Measurements from ENCODE around the gene EID1.
"Not testable (repeated sequence)": the region's sequence is repeated elsewhere in the genome, so short reads cannot be mapped to it uniquely, and the experiment has no call there.

EID1 gene

GRCh38 chr15:48909313-48909712, 31.4 kb downstream of the EID1 start:
- H3K4me1 ChIP-seq (ENCODE audit: control insufficient read depth, insufficient read depth, low read length); H3K9me3 ChIP-seq (ENCODE audit: control insufficient read depth, insufficient read depth, low read depth, low read length); H3K4me3 ChIP-seq (ENCODE audit: low read depth, low read length); POLR2A ChIA-PET; H3K27ac ChIP-seq (ENCODE audit: extremely low read depth, low read depth, low read length); H3K36me3 ChIP-seq (ENCODE audit: control insufficient read depth in 2 of 2, insufficient read depth in 1 of 2, low read length in 2 of 2); CTCF ChIA-PET: not testable (repeated sequence)

DNA sequence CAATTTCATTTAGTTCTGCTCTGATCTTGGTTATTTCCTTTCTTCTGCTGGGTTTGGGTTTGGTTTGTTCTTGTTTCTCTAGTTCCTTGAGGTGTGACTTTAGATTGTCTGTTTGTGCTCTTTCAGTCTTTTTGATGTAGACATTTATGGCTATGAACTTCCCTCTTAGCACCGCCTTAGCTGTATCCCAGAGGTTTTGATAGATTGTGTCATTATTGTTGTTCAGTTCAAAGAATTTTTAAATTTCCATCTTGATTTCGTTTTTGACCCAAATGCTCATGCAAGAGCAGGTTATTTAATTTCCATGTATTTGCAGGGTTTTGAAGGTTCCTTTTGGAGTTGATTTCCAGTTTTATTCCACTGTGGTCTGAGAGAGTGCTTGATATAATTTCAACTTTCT, 32.6 kb downstream of the EID1 start:
- H3K27ac ChIP-seq (ENCODE audit: extremely low read depth, low read depth, low read length); CTCF ChIA-PET; H3K9me3 ChIP-seq (ENCODE audit: control insufficient read depth, insufficient read depth, low read depth, low read length); POLR2A ChIA-PET; H3K4me1 ChIP-seq (ENCODE audit: control insufficient read depth, insufficient read depth, low read length); H3K4me3 ChIP-seq (ENCODE audit: low read depth, low read length); H3K36me3 ChIP-seq (ENCODE audit: control insufficient read depth in 2 of 2, insufficient read depth in 1 of 2, low read length in 2 of 2): not testable (repeated sequence)

DNA sequence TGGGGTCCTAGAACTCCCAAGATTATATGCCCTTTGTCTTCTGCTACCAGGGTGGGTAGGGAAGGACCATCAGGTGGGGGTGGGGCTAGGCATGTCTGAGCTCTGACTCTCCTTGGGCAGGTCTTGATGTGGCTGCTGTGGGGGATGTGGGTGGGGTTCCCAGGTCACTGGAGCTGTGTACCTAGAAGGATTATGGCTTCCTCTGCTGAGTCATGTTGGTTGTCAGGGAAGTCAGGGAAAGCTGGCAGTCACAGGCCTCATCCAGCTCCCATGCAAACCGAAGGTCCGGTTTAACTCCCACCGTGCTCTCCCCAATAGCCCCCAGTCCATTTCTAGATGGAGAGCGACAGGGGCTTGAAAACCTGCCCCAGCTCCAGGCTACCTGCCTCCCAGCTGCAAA, 35.2 kb downstream of the EID1 start:
- TF ChIP-seq ZNF423 (tag by site-specific recombination; IDR thresholded peaks at IDR 0.05) = no peak
- no peak for TF ChIP-seq ZNF146 (tag by site-specific recombination; IDR thresholded peaks at IDR 0.05)
- no peak for TF ChIP-seq ZNF24 (tag by site-specific recombination; IDR thresholded peaks at IDR 0.05)
- no peak for TF ChIP-seq ZIC2 (tag by site-specific recombination; IDR thresholded peaks at IDR 0.05)
- no peak for TF ChIP-seq ZNF221 (tag by site-specific recombination; IDR thresholded peaks at IDR 0.05; ENCODE audit: borderline replicate concordance)
- TF ChIP-seq ZNF830 (tag by site-specific recombination; IDR thresholded peaks at IDR 0.05; ENCODE audit: low read depth) = no peak

DNA sequence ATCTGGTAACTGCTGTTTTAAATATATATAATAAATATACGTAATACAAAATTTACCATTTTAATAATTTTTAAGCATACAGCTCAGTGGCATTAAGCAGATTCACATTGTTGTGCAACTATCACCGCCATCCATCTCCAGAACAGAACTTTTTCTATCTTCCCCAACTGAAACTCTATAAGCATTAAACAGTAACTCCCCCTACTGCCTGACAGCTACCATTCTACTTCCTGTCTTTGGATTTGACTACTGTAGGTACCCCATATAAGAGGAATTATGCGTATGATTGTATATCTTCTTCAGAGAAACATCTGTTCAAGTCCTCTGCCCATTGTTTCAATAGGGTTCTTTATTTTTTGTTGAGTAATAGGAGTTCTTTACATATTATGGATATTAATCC, 36.8 kb downstream of the EID1 start:
- CTCF ChIA-PET = interaction anchor here (0.6 to 1.2 kb wide), 2 partner anchors 12 to 231 kb away, joined by 3 read pairs; no protein-coding TSS in a partner anchor

More for the DNA sequence above, 35.2 kb downstream of the EID1 start:
- CTCF ChIA-PET = no interaction called here
- Histone ChIP-seq H3K4me1 (ENCODE audit: control insufficient read depth, insufficient read depth, low read length) (no peaks in the 10 kb centered on the region), H3K4me3 (ENCODE audit: low read depth, low read length) (no peak overlapping the region), H3K36me3 (ENCODE audit: control insufficient read depth in 2 of 2, insufficient read depth in 1 of 2, low read length in 2 of 2) (no peaks in the 10 kb centered on the region), H3K27ac (ENCODE audit: extremely low read depth, low read depth, low read length) (no peak overlapping the region), H3K9me3 (ENCODE audit: control insufficient read depth, insufficient read depth, low read depth, low read length) (no peaks in the 10 kb centered on the region)
- POLR2A ChIA-PET = no interaction called here

More for the DNA sequence above, 36.8 kb downstream of the EID1 start:
- Histone ChIP-seq H3K27ac (ENCODE audit: extremely low read depth, low read depth, low read length) (no peak overlapping the region), H3K36me3 (ENCODE audit: control insufficient read depth in 2 of 2, insufficient read depth in 1 of 2, low read length in 2 of 2) (no peaks in the 10 kb centered on the region), H3K4me3 (ENCODE audit: low read depth, low read length) (no peak overlapping the region), H3K4me1 (ENCODE audit: control insufficient read depth, insufficient read depth, low read length) (no peaks in the 10 kb centered on the region), H3K9me3 (ENCODE audit: control insufficient read depth, insufficient read depth, low read depth, low read length) (no peaks in the 10 kb centered on the region)
- TF ChIP-seq ZNF146 (tag by site-specific recombination; IDR thresholded peaks at IDR 0.05) (no peak), ZNF624 (tag by site-specific recombination; IDR thresholded peaks at IDR 0.05) (no peak), GLI4 (tag by site-specific recombination; IDR thresholded peaks at IDR 0.05) (no peak), ZNF837 (tag by site-specific recombination; IDR thresholded peaks at IDR 0.05) (no peak), ZSCAN16 (tag by site-specific recombination; IDR thresholded peaks at IDR 0.05) (no peak), ZSCAN4 (tag by site-specific recombination; IDR thresholded peaks at IDR 0.05) (no peak), ZNF335 (tag by site-specific recombination; conservative IDR thresholded peaks at IDR 0.05) (no peak), ZBTB21 (tag by site-specific recombination; IDR thresholded peaks at IDR 0.05) (no peak), ZNF266 (tag by site-specific recombination; IDR thresholded peaks at IDR 0.05; ENCODE audit: low read depth) (no peak), ZNF768 (tag by site-specific recombination; IDR thresholded peaks at IDR 0.05) (no peak), ZFHX2 (tag by site-specific recombination; conservative IDR thresholded peaks at IDR 0.05) (no peak), ZNF670 (tag by site-specific recombination; IDR thresholded peaks at IDR 0.05; ENCODE audit: low read depth) (no peak)
- TF ChIP-seq, protein P1, sequence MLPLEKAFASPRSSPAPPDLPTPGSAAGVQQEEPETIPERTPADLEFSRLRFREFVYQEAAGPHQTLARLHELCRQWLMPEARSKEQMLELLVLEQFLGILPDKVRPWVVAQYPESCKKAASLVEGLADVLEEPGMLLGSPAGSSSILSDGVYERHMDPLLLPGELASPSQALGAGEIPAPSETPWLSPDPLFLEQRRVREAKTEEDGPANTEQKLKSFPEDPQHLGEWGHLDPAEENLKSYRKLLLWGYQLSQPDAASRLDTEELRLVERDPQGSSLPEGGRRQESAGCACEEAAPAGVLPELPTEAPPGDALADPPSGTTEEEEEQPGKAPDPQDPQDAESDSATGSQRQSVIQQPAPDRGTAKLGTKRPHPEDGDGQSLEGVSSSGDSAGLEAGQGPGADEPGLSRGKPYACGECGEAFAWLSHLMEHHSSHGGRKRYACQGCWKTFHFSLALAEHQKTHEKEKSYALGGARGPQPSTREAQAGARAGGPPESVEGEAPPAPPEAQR (tag by site-specific recombination; IDR thresholded peaks at IDR 0.05) = no peak
- TF ChIP-seq, protein P2, sequence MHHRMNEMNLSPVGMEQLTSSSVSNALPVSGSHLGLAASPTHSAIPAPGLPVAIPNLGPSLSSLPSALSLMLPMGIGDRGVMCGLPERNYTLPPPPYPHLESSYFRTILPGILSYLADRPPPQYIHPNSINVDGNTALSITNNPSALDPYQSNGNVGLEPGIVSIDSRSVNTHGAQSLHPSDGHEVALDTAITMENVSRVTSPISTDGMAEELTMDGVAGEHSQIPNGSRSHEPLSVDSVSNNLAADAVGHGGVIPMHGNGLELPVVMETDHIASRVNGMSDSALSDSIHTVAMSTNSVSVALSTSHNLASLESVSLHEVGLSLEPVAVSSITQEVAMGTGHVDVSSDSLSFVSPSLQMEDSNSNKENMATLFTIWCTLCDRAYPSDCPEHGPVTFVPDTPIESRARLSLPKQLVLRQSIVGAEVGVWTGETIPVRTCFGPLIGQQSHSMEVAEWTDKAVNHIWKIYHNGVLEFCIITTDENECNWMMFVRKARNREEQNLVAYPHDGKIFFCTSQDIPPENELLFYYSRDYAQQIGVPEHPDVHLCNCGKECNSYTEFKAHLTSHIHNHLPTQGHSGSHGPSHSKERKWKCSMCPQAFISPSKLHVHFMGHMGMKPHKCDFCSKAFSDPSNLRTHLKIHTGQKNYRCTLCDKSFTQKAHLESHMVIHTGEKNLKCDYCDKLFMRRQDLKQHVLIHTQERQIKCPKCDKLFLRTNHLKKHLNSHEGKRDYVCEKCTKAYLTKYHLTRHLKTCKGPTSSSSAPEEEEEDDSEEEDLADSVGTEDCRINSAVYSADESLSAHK (tag by site-specific recombination; IDR thresholded peaks at IDR 0.05) = no peak
- TF ChIP-seq, protein P3, sequence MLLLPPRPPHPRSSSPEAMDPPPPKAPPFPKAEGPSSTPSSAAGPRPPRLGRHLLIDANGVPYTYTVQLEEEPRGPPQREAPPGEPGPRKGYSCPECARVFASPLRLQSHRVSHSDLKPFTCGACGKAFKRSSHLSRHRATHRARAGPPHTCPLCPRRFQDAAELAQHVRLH (tag by site-specific recombination; IDR thresholded peaks at IDR 0.05) = no peak
- POLR2A ChIA-PET = no interaction called here
